Endothelial cell of umbilical vein (primary cell): ENCODE data around the gene BRME1. TPM values are rescaled to one million over a fixed set of nuclear protein-coding genes. Genes with fewer than 3 reads are reported as not detected.

Experiments used
- BruUV-seq: library from RNA; stranded (reverse); fragments of 400-500 nt; replicated peaks from 2 replicates; lab custom pipeline; 2021; lab: Mats Ljungman, UMichigan
- CTCF ChIA-PET: fragments of 300-600, 350-600 bp; sonication (Branson Sonifier 250); formaldehyde crosslinking; loops from one replicate; lab custom pipeline; 2021; ENCODE audit warnings: antibody characterized with exemption, inconsistent platforms; lab: Charles Lee
- POLR2A ChIA-PET: fragments of 300-600, 350-600 bp; sonication (Branson Sonifier 250); formaldehyde crosslinking; loops from one replicate; lab custom pipeline; 2021; ENCODE audit warnings: antibody characterized with exemption, inconsistent platforms; lab: Charles Lee
- DNase-seq: peaks from one replicate; pipeline ENCODE4 v3.0.0-alpha.2; 2011; ENCODE audit warnings: low read depth, low spot score
- FAIRE-seq: peaks from 2 replicates; lab custom pipeline; 2011; peaks lifted over from hg19 to GRCh38; lab: Jason Lieb, UNC
- H2AFZ ChIP-seq: 2 replicates; pipeline ENCODE4 v1.6.0; 2012; ENCODE audit warnings: low read depth, low read length, control low read depth, inconsistent platforms
- H3K27ac ChIP-seq: 2 replicates; pipeline ENCODE4 v1.5.1; 2011; ENCODE audit warnings: low read depth, mild to moderate bottlenecking, control low read depth, low read length, moderate library complexity; ENCODE audit not compliant: insufficient read depth
- H3K27me3 ChIP-seq, 2 experiments: 2 replicates each; pipeline versions ENCODE4 v1.6.0 to v1.6.1; 2011; ENCODE audit warnings: low read length in 2 of 2, mixed read lengths in 1 of 2; ENCODE audit not compliant: control insufficient read depth in 2 of 2, insufficient read depth in 2 of 2
- H3K36me3 ChIP-seq, 2 experiments: 2 replicates in 1 of 2; 3 replicates in 1 of 2; pipeline ENCODE4 v1.5.1; 2011; ENCODE audit warnings: low read length in 2 of 2, mild to moderate bottlenecking in 1 of 2, moderate library complexity in 1 of 2; ENCODE audit not compliant: control insufficient read depth in 2 of 2, insufficient read depth in 2 of 2; ENCODE audit errors: extremely low read depth in 1 of 2
- H3K4me1 ChIP-seq: 3 replicates; pipeline ENCODE4 v1.5.1; 2011; ENCODE audit warnings: mild to moderate bottlenecking, low read length; ENCODE audit not compliant: control insufficient read depth, insufficient read depth; ENCODE audit errors: extremely low read depth
- H3K4me2 ChIP-seq: 2 replicates; pipeline ENCODE4 v1.6.1; 2011; ENCODE audit warnings: low read length, control low read depth, mixed read lengths; ENCODE audit not compliant: insufficient read depth
- H3K4me3 ChIP-seq, 3 experiments: fragments of 200-600 bp in 1 of 3; sonication (generic), shearing (Covaris generic) in 1 of 3; replicated peaks in 1 of 3; 2 replicates each; pipeline ENCODE4 v1.5.1; 2011 to 2016; ENCODE audit warnings: control low read depth in 3 of 3, low read length in 3 of 3, mild to moderate bottlenecking in 2 of 3, inconsistent platforms in 1 of 3, low read depth in 1 of 3, moderate library complexity in 1 of 3; ENCODE audit not compliant: insufficient read depth in 1 of 3
- H3K79me2 ChIP-seq: 2 replicates; pipeline ENCODE4 v1.6.0; 2012; ENCODE audit warnings: low read length, inconsistent platforms; ENCODE audit not compliant: control insufficient read depth, insufficient read depth
- H3K9ac ChIP-seq: replicated peaks from 2 replicates; pipeline ENCODE3; 2011; ENCODE audit warnings: low read length, control low read depth; ENCODE audit not compliant: insufficient read depth; ENCODE audit errors: extremely low read depth
- H3K9me1 ChIP-seq: replicated peaks from 3 replicates; pipeline ENCODE4 v1.6.0; 2011; ENCODE audit warnings: mild to moderate bottlenecking, low read length; ENCODE audit not compliant: control insufficient read depth, insufficient read depth; ENCODE audit errors: extremely low read depth
- H3K9me3 ChIP-seq: replicated peaks from 2 replicates; pipeline ENCODE4 v1.5.1; 2012; ENCODE audit warnings: low read length, inconsistent platforms; ENCODE audit not compliant: control insufficient read depth, insufficient read depth
- H4K20me1 ChIP-seq: replicated peaks from 2 replicates; pipeline ENCODE3; 2011; ENCODE audit warnings: mild to moderate bottlenecking, low read length; ENCODE audit not compliant: control insufficient read depth, insufficient read depth; ENCODE audit errors: extremely low read depth
- FOS ChIP-seq: IDR thresholded peaks from 2 replicates; pipeline ENCODE4 v1.6.1; 2011; ENCODE audit warnings: mild to moderate bottlenecking, low read length, moderate library complexity, borderline replicate concordance; ENCODE audit not compliant: insufficient read depth
- GATA2 ChIP-seq: IDR thresholded peaks from 2 replicates; pipeline ENCODE4 v1.7.0; 2011; ENCODE audit warnings: low read depth, mild to moderate bottlenecking, moderate library complexity, mixed read lengths, low read length; ENCODE audit not compliant: insufficient read length, insufficient read depth
- JUN ChIP-seq: IDR thresholded peaks from 2 replicates; pipeline ENCODE4 v1.6.1; 2011; ENCODE audit warnings: borderline replicate concordance, low read depth; ENCODE audit not compliant: insufficient read length, insufficient read depth
- MYC ChIP-seq: IDR thresholded peaks from one replicate; pipeline ENCODE4 v1.6.1; 2011; ENCODE audit warnings: mild to moderate bottlenecking, low read depth, low read length
- POLR2A ChIP-seq: IDR thresholded peaks from 2 replicates; pipeline ENCODE4 v1.6.1; 2012; ENCODE audit warnings: low read depth, mild to moderate bottlenecking, control low read depth, low read length
- POLR2AphosphoS5 ChIP-seq: IDR thresholded peaks from 2 replicates; pipeline ENCODE4 v1.6.1; 2012; ENCODE audit warnings: low read depth, mild to moderate bottlenecking, control low read depth, low read length, moderate library complexity; ENCODE audit not compliant: insufficient read depth
- dilution Hi-C: fragments of 300-500 bp; cut with MboI; formaldehyde crosslinking; loops from one replicate; pipeline ENCODE4 v1.15.0; 2019; ENCODE audit warnings: low sequenced_read_pairs; ENCODE audit not compliant: extremely low pct_ligation_motif_present
- intact Hi-C: fragments of 100-400 bp; cut with micrococcal nuclease; formaldehyde crosslinking; loops from one replicate; pipeline ENCODE4 v1.10.0; 2022
- polyA plus RNA-seq, 4 experiments: library from polyadenylated mRNA; depleted of rRNA in 3 of 4; stranded (reverse) in 3 of 4; unstranded in 1 of 4; fragments of >200 nt; gene quantifications; 2 replicates each; pipeline versions ENCODE4 v1.2.1 to v1.2.3, GENCODE V29; 2011 to 2012; ENCODE audit warnings: missing spikeins in 1 of 4
- total RNA-seq: library from RNA; stranded (reverse); gene quantifications from 2 replicates; pipeline ENCODE4 v1.2.3, GENCODE V29; 2021
- TF ChIP-seq, protein P1 (sequence below), 2 donors: IDR thresholded peaks; 1 replicate in 1 of 2; 2 replicates in 1 of 2; pipeline ENCODE4 v1.5.1; 2011; ENCODE audit warnings: low read length in 2 of 2, mild to moderate bottlenecking in 2 of 2, moderate library complexity in 2 of 2, control low read depth in 1 of 2, inconsistent platforms in 1 of 2, low read depth in 1 of 2; ENCODE audit not compliant: insufficient read depth in 1 of 2; ENCODE audit errors: extremely low read depth in 1 of 2
- TF ChIP-seq, protein P2 (sequence below): IDR thresholded peaks from 2 replicates; pipeline ENCODE4 v1.6.1; 2011; ENCODE audit not compliant: insufficient read depth, insufficient read length

The BRME1 gene
- total and polyA plus RNA-seq, 2 donors (not counting 3 experiments of a cell fraction or from before 2014, with no cell fraction given), result 0.69 to 2.5 TPM

DNA sequence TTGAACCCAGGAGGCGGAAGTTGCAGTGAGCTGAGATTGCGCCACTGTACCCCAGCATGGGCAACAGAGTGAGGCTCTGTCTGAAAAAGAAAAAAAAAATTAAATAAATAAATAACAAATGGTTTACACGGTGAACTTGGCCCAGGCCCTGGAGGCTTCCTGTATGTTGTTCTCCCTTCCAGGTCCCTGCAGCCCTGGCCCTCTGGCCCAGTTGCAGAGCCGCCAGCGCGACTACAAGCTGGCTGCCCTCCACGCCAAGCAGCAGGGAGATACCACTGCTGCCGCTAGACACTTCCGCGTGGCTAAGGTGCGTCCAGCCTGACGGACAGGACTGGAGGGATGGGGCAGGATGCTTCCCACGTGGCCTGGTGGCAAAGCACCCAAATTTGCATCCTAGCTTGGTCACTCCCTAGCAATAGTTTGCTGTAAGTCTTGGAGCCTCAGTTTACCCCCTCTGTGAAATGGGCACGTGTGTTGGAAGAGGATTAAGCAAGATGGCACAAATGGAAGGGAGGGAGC is 12.0 kb upstream of the BRME1 start:
- FAIRE-seq (no peak), DNase-seq (no peak)
- H3K4me1 ChIP-seq, result no peaks in the 10 kb centered on the region
- dilution Hi-C loops, result no loop called here
- ChIA-PET POLR2A (interaction anchor here (0.5 kb wide), 1 partner anchor 8 kb away, joined by 5 read pairs; no protein-coding TSS in a partner anchor), CTCF (interaction anchor here (1.0 kb wide), 1 partner anchor 8 kb away, joined by 3 read pairs; no protein-coding TSS in a partner anchor)
- no peak overlapping the region for H3K27ac ChIP-seq
- no peaks in the 10 kb centered on the region for H3K27me3 ChIP-seq
- H3K4me2 ChIP-seq, result no peak overlapping the region
- no peaks in the 10 kb centered on the region for H3K9me1 ChIP-seq
- H3K4me3 ChIP-seq, result no peak overlapping the region
- H3K79me2 ChIP-seq, result no peaks in the 10 kb centered on the region
- intact Hi-C loops, result no loop called here
- no peak overlapping the region for H2AFZ ChIP-seq
- no peak overlapping the region for H3K9ac ChIP-seq
- no peaks in the 10 kb centered on the region for H4K20me1 ChIP-seq
- BruUV-seq, result no TSS peak
- H3K9me3 ChIP-seq, result no peaks in the 10 kb centered on the region
- TF ChIP-seq GATA2, result no peak
- no peak for TF ChIP-seq POLR2A
- TF ChIP-seq, protein P1, sequence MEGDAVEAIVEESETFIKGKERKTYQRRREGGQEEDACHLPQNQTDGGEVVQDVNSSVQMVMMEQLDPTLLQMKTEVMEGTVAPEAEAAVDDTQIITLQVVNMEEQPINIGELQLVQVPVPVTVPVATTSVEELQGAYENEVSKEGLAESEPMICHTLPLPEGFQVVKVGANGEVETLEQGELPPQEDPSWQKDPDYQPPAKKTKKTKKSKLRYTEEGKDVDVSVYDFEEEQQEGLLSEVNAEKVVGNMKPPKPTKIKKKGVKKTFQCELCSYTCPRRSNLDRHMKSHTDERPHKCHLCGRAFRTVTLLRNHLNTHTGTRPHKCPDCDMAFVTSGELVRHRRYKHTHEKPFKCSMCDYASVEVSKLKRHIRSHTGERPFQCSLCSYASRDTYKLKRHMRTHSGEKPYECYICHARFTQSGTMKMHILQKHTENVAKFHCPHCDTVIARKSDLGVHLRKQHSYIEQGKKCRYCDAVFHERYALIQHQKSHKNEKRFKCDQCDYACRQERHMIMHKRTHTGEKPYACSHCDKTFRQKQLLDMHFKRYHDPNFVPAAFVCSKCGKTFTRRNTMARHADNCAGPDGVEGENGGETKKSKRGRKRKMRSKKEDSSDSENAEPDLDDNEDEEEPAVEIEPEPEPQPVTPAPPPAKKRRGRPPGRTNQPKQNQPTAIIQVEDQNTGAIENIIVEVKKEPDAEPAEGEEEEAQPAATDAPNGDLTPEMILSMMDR (IDR thresholded peaks at IDR 0.05; ENCODE audit: extremely low read depth in 1 of 2, insufficient read depth in 1 of 2, low read depth in 1 of 2, low read length in 2 of 2), result no peak
- TF ChIP-seq POLR2AphosphoS5, result no peak
- no peak for TF ChIP-seq FOS
- TF ChIP-seq JUN, result no peak
- no peak for TF ChIP-seq MYC
- TF ChIP-seq, protein P2, sequence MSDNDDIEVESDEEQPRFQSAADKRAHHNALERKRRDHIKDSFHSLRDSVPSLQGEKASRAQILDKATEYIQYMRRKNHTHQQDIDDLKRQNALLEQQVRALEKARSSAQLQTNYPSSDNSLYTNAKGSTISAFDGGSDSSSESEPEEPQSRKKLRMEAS, result no peak
- peaks cover 5 to 24% of the 10 kb centered on the region in 2 experiments for H3K36me3 ChIP-seq
